Upper lobe of right lung (tissue), 1 donor: Measurements from ENCODE around the gene ABCA3. TPM values are rescaled to one million over a fixed set of nuclear protein-coding genes. Genes with fewer than 3 reads are reported as not detected.

ENCODE experiments used
- ATAC-seq: fragments of 200-7000 bp; cut with Tn5 transposase; one replicate; pipeline ENCODE4 v1.9.1; 2020; ENCODE audit warnings: mild to moderate bottlenecking, moderate library complexity
- DNase-seq: peaks from one replicate; pipeline ENCODE4 v3.0.0-alpha.2; 2020
- H3K27ac ChIP-seq: fragments of 200-600 bp; one replicate; pipeline ENCODE4 v1.8.0; 2022
- H3K27me3 ChIP-seq: fragments of 200-600 bp; one replicate; pipeline ENCODE4 v1.8.0; 2022; ENCODE audit warnings: mild to moderate bottlenecking
- H3K36me3 ChIP-seq: fragments of 200-600 bp; one replicate; pipeline ENCODE4 v1.8.0; 2022
- H3K4me1 ChIP-seq: fragments of 200-600 bp; one replicate; pipeline ENCODE4 v1.8.0; 2022
- H3K4me3 ChIP-seq: fragments of 200-600 bp; one replicate; pipeline ENCODE4 v1.8.0; 2022; ENCODE audit warnings: mild to moderate bottlenecking
- H3K9me3 ChIP-seq: fragments of 200-600 bp; one replicate; pipeline ENCODE4 v1.8.0; 2022
- CTCF ChIP-seq: fragments of 200-600 bp; IDR thresholded peaks from one replicate; pipeline ENCODE4 v1.8.0; 2022; ENCODE audit warnings: antibody characterized with exemption
- intact Hi-C: fragments of 100-400 bp; cut with DNase I; formaldehyde crosslinking; loops from one replicate; pipeline ENCODE4 v1.11.0; 2022
- total RNA-seq: library from RNA; stranded (reverse); fragmentation: NEBNext Ultra II Directional; extraction: Animal tissue kit (Norgen Biotek cat#: 25700); gene quantifications from one replicate; pipeline ENCODE4 v1.2.1, GENCODE V29; 2021
- donor health status: DM: no; HTN: yes; CAD: no; lungs with severe emphysema.

ABCA3 gene
- total RNA-seq, 1 donor from 2014 or later = 598 TPM

GRCh38 chr16:2234813-2235170, 105.7 kb downstream of the ABCA3 start:
- H3K27ac ChIP-seq = no peak overlapping the region
- no peaks in the 10 kb centered on the region for H3K9me3 ChIP-seq
- H3K27me3 ChIP-seq = peaks cover 24% of the 10 kb centered on the region
- ATAC-seq = no peak
- no peak overlapping the region for H3K4me3 ChIP-seq
- no peak for TF ChIP-seq CTCF
- no peak for DNase-seq
- peaks cover 17% of the 10 kb centered on the region for H3K4me1 ChIP-seq
- intact Hi-C loops = no loop called here
- H3K36me3 ChIP-seq = peaks cover 51% of the 10 kb centered on the region

- Histone ChIP-seq H3K27ac (no peak overlapping the region), H3K4me3 (no peak overlapping the region), H3K9me3 (no peaks in the 10 kb centered on the region), H3K36me3 (peaks cover 58% of the 10 kb centered on the region), H3K27me3 (peaks cover 24% of the 10 kb centered on the region), H3K4me1 (peaks cover 17% of the 10 kb centered on the region)
- ATAC-seq = no peak
- no peak for DNase-seq
- intact Hi-C loops = no loop called here
- TF ChIP-seq CTCF = no peak
Observed at GRCh38 chr16:2233872-2234812, 106.4 kb downstream of the ABCA3 start.

GRCh38 chr16:2233046-2233775, 107.3 kb downstream of the ABCA3 start:
- no peak for DNase-seq
- ATAC-seq = no peak
- Histone ChIP-seq H3K4me3 (no peak overlapping the region), H3K9me3 (no peaks in the 10 kb centered on the region), H3K4me1 (peaks cover 17% of the 10 kb centered on the region), H3K27ac (no peak overlapping the region), H3K36me3 (peaks cover 67% of the 10 kb centered on the region), H3K27me3 (peaks cover 24% of the 10 kb centered on the region)
- intact Hi-C loops = no loop called here
- TF ChIP-seq CTCF = no peak

- no peak for ATAC-seq
- DNase-seq = no peak
- Histone ChIP-seq H3K27me3 (peaks cover 18% of the 10 kb centered on the region), H3K27ac (no peak overlapping the region), H3K4me1 (peaks cover 13% of the 10 kb centered on the region), H3K36me3 (peaks cover 69% of the 10 kb centered on the region), H3K4me3 (no peak overlapping the region), H3K9me3 (no peaks in the 10 kb centered on the region)
- no peak for TF ChIP-seq CTCF
- intact Hi-C loops = no loop called here
Observed at GRCh38 chr16:2232094-2232990, 108.2 kb downstream of the ABCA3 start.
